NCI-H345 treated with DMSO at 0.1 percent for 48 hours (cell line): ENCODE results near the gene SYNPO2.

ENCODE experiments used
- DNase-seq: peaks from one replicate; lab custom pipeline; 2025; ENCODE audit not compliant: unreplicated experiment; lab: John Stamatoyannopoulos, UW

The SYNPO2 gene

GRCh38 chr4:119105605-119106004, 217.0 kb downstream of the SYNPO2 start:
- DNase-seq: no peak

- DNase-seq: no peak
These were observed 217.7 kb downstream of the SYNPO2 start for GRCh38 chr4:119106036-119107000.

- DNase-seq: no peak
These were observed 221.5 kb downstream of the SYNPO2 start for GRCh38 chr4:119110121-119110520.
